ENCODE results near the gene RIPPLY1.
"Not testable (repeated sequence)": the region's sequence is repeated elsewhere in the genome, so short reads cannot be mapped to it uniquely, and the experiment has no call there.

The RIPPLY1 gene

GRCh38 chrX:106912864-106913263 is 9.7 kb upstream of the RIPPLY1 start:
- no peak for DNase-seq (ENCODE audit: low read depth in 2 of 2, low spot score in 1 of 2)

- no peak for DNase-seq (ENCODE audit: low read depth in 2 of 2, low spot score in 1 of 2)
Measured at GRCh38 chrX:106906361-106906760, 3.2 kb upstream of the RIPPLY1 start.

- no peak for DNase-seq (ENCODE audit: low read depth in 2 of 2, low spot score in 1 of 2)
Measured at GRCh38 chrX:106905064-106905708, 2.0 kb upstream of the RIPPLY1 start.

GRCh38 chrX:106903856-106904528 is 851 bp upstream of the RIPPLY1 start:
- DNase-seq (ENCODE audit: low read depth in 2 of 2, low spot score in 1 of 2) = no peak

GRCh38 chrX:106902684-106903083 is 457 bp downstream of the RIPPLY1 start:
- DNase-seq (ENCODE audit: low read depth in 2 of 2, low spot score in 1 of 2) = no peak

GRCh38 chrX:106901781-106902219 is 1.3 kb downstream of the RIPPLY1 start:
- no peak for DNase-seq (ENCODE audit: low read depth in 2 of 2, low spot score in 1 of 2)

- DNase-seq (ENCODE audit: low read depth in 2 of 2, low spot score in 1 of 2) = no peak
Measured at GRCh38 chrX:106901341-106901740, 1.8 kb downstream of the RIPPLY1 start.

- DNase-seq (ENCODE audit: low read depth in 2 of 2, low spot score in 1 of 2) = no peak
Measured at GRCh38 chrX:106899841-106900240, 3.3 kb downstream of the RIPPLY1 start.

GRCh38 chrX:106899276-106899675 is 3.9 kb downstream of the RIPPLY1 start:
- DNase-seq (ENCODE audit: low read depth in 2 of 2, low spot score in 1 of 2) = no peak

- DNase-seq (ENCODE audit: low read depth in 2 of 2, low spot score in 1 of 2) = no peak
Measured at GRCh38 chrX:106898462-106898861, 4.7 kb downstream of the RIPPLY1 start.

- no peak for DNase-seq (ENCODE audit: low read depth in 2 of 2, low spot score in 1 of 2)
Measured at GRCh38 chrX:106897259-106897658, 5.9 kb downstream of the RIPPLY1 start.

- DNase-seq (ENCODE audit: low read depth in 2 of 2, low spot score in 1 of 2) = no peak
Measured at GRCh38 chrX:106894978-106895452, 8.1 kb downstream of the RIPPLY1 start.

GRCh38 chrX:106894392-106894909 is 8.7 kb downstream of the RIPPLY1 start:
- DNase-seq (ENCODE audit: low read depth in 2 of 2, low spot score in 1 of 2) = peak in 1 of 2 donors; percentile 8

GRCh38 chrX:106891762-106892460 is 11.2 kb downstream of the RIPPLY1 start:
- DNase-seq (ENCODE audit: low read depth in 2 of 2, low spot score in 1 of 2) = no peak

- no peak for DNase-seq (ENCODE audit: low read depth in 2 of 2, low spot score in 1 of 2)
Measured at GRCh38 chrX:106889468-106889867, 13.7 kb downstream of the RIPPLY1 start.

- no peak for DNase-seq (ENCODE audit: low read depth in 2 of 2, low spot score in 1 of 2)
Measured at GRCh38 chrX:106875151-106875550, 28.0 kb downstream of the RIPPLY1 start.

- DNase-seq (ENCODE audit: low read depth in 2 of 2, low spot score in 1 of 2) = no peak
Measured at GRCh38 chrX:106874075-106874474, 29.1 kb downstream of the RIPPLY1 start.

GRCh38 chrX:106872796-106873195 is 30.3 kb downstream of the RIPPLY1 start:
- not testable (repeated sequence) for DNase-seq (ENCODE audit: low read depth in 2 of 2, low spot score in 1 of 2)

- DNase-seq (ENCODE audit: low read depth in 2 of 2, low spot score in 1 of 2) = no peak
Measured at GRCh38 chrX:106863697-106864096, 39.4 kb downstream of the RIPPLY1 start.

- no peak for DNase-seq (ENCODE audit: low read depth in 2 of 2, low spot score in 1 of 2)
Measured at GRCh38 chrX:106862972-106863688, 40.0 kb downstream of the RIPPLY1 start.
